ENCODE data around the gene NME9. TPM values are rescaled to one million over a fixed set of nuclear protein-coding genes. Genes with fewer than 3 reads are reported as not detected.

NME9 gene
- polyA plus RNA-seq, 2 of the 4 experiments (the other 2 are of a cell fraction): 0.05 TPM; not detected in 1

DNA sequence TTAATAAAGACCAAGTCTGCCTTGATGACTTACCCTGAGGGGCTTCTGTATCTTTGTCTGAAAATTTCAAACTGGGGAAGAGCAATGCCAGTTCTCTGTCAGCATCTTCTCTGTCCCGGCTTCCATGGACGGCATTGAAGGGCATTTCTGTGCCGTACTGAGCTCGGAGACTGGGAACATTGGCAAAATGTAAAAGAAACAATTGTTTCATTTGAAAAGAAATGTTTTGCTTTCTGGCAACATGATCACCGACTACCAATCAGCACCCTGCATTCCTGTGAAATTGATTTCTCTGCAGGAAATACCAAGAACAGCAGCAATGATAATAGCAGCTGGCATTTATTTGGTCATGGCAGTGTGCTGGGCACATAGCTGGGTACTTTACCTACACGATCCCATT lies 26.2 kb downstream of the NME9 start:
- WGBS (ENCODE audit: missing lambda C conversion rate): 90% methylated on average over 6 of the region's 6 CpGs
- POLR2A ChIA-PET: no interaction called here
- Histone ChIP-seq H3K4me1 (no peaks in the 10 kb centered on the region), H3K4me3 (no peak overlapping the region), H3K27ac (no peak overlapping the region), H3K9me3 (no peaks in the 10 kb centered on the region; the same call in 2 of the 3 replicates), H3K4me2 (no peak overlapping the region)
- DNase-seq (ENCODE audit: low read depth in 1 of 2, low spot score in 1 of 2): no peak
- CTCF ChIA-PET: no interaction called here
- FAIRE-seq: no peak
- no peak for ATAC-seq
- TF ChIP-seq HEYL (CRISPR knock-in tag; IDR thresholded peaks at IDR 0.05) (no peak), FOSL2 (IDR thresholded peaks at IDR 0.05) (no peak), FOSL2 (CRISPR knock-in tag; IDR thresholded peaks at IDR 0.05) (no peak), MYC (IDR thresholded peaks at IDR 0.05; ENCODE audit: borderline replicate concordance, low read length) (no peak), RFX5 (IDR thresholded peaks at IDR 0.05) (no peak), CBX2 (IDR thresholded peaks at IDR 0.05; ENCODE audit: borderline replicate concordance, low read depth) (no peak), HOXB13 (CRISPR knock-in tag; IDR thresholded peaks at IDR 0.05; ENCODE audit: low read depth) (no peak), FOXS1 (CRISPR knock-in tag; IDR thresholded peaks at IDR 0.05) (no peak), KDM5A (IDR thresholded peaks at IDR 0.05) (no peak), ZC3H11A (IDR thresholded peaks at IDR 0.05) (no peak), POLR2A (IDR thresholded peaks at IDR 0.05; ENCODE audit: low read length) (no peak), KDM1A (IDR thresholded peaks at IDR 0.05; ENCODE audit: low read depth) (no peak)
- TF ChIP-seq, protein P1, sequence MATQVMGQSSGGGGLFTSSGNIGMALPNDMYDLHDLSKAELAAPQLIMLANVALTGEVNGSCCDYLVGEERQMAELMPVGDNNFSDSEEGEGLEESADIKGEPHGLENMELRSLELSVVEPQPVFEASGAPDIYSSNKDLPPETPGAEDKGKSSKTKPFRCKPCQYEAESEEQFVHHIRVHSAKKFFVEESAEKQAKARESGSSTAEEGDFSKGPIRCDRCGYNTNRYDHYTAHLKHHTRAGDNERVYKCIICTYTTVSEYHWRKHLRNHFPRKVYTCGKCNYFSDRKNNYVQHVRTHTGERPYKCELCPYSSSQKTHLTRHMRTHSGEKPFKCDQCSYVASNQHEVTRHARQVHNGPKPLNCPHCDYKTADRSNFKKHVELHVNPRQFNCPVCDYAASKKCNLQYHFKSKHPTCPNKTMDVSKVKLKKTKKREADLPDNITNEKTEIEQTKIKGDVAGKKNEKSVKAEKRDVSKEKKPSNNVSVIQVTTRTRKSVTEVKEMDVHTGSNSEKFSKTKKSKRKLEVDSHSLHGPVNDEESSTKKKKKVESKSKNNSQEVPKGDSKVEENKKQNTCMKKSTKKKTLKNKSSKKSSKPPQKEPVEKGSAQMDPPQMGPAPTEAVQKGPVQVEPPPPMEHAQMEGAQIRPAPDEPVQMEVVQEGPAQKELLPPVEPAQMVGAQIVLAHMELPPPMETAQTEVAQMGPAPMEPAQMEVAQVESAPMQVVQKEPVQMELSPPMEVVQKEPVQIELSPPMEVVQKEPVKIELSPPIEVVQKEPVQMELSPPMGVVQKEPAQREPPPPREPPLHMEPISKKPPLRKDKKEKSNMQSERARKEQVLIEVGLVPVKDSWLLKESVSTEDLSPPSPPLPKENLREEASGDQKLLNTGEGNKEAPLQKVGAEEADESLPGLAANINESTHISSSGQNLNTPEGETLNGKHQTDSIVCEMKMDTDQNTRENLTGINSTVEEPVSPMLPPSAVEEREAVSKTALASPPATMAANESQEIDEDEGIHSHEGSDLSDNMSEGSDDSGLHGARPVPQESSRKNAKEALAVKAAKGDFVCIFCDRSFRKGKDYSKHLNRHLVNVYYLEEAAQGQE (IDR thresholded peaks at IDR 0.05): no peak
- TF ChIP-seq, protein P2, sequence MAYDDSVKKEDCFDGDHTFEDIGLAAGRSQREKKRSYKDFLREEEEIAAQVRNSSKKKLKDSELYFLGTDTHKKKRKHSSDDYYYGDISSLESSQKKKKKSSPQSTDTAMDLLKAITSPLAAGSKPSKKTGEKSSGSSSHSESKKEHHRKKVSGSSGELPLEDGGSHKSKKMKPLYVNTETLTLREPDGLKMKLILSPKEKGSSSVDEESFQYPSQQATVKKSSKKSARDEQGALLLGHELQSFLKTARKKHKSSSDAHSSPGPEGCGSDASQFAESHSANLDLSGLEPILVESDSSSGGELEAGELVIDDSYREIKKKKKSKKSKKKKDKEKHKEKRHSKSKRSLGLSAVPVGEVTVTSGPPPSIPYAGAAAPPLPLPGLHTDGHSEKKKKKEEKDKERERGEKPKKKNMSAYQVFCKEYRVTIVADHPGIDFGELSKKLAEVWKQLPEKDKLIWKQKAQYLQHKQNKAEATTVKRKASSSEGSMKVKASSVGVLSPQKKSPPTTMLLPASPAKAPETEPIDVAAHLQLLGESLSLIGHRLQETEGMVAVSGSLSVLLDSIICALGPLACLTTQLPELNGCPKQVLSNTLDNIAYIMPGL (CRISPR knock-in tag; IDR thresholded peaks at IDR 0.05; ENCODE audit: borderline replicate concordance): no peak
- TF ChIP-seq, protein P3, sequence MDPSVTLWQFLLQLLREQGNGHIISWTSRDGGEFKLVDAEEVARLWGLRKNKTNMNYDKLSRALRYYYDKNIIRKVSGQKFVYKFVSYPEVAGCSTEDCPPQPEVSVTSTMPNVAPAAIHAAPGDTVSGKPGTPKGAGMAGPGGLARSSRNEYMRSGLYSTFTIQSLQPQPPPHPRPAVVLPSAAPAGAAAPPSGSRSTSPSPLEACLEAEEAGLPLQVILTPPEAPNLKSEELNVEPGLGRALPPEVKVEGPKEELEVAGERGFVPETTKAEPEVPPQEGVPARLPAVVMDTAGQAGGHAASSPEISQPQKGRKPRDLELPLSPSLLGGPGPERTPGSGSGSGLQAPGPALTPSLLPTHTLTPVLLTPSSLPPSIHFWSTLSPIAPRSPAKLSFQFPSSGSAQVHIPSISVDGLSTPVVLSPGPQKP (IDR thresholded peaks at IDR 0.05; ENCODE audit: low read depth, low read length): no peak
- TF ChIP-seq, protein P4, sequence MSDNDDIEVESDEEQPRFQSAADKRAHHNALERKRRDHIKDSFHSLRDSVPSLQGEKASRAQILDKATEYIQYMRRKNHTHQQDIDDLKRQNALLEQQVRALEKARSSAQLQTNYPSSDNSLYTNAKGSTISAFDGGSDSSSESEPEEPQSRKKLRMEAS (IDR thresholded peaks at IDR 0.05): no peak
- TF ChIP-seq, protein P5, sequence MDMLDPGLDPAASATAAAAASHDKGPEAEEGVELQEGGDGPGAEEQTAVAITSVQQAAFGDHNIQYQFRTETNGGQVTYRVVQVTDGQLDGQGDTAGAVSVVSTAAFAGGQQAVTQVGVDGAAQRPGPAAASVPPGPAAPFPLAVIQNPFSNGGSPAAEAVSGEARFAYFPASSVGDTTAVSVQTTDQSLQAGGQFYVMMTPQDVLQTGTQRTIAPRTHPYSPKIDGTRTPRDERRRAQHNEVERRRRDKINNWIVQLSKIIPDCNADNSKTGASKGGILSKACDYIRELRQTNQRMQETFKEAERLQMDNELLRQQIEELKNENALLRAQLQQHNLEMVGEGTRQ (IDR thresholded peaks at IDR 0.05): no peak
- TF ChIP-seq, protein P6, sequence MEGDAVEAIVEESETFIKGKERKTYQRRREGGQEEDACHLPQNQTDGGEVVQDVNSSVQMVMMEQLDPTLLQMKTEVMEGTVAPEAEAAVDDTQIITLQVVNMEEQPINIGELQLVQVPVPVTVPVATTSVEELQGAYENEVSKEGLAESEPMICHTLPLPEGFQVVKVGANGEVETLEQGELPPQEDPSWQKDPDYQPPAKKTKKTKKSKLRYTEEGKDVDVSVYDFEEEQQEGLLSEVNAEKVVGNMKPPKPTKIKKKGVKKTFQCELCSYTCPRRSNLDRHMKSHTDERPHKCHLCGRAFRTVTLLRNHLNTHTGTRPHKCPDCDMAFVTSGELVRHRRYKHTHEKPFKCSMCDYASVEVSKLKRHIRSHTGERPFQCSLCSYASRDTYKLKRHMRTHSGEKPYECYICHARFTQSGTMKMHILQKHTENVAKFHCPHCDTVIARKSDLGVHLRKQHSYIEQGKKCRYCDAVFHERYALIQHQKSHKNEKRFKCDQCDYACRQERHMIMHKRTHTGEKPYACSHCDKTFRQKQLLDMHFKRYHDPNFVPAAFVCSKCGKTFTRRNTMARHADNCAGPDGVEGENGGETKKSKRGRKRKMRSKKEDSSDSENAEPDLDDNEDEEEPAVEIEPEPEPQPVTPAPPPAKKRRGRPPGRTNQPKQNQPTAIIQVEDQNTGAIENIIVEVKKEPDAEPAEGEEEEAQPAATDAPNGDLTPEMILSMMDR (IDR thresholded peaks at IDR 0.05): no peak

DNA sequence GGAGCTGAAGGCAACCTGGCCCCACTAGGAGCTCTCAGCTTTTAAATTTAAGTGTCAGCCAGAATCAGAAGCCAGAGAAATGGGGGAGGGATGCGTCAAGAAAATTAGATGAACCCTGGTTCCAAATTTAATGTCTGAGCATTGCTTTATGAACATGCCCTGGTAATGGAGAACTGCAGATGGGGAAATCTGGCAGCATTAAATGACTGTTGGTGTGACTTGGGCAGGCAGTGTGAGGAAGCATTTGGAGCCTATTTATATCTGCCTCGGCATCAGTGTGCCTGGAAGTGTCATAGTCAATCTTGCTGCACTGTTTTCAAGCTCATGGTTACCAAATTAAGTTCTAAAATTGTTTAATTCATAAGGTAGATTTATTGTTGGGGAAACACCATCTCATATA lies 29.0 kb downstream of the NME9 start:
- POLR2A ChIA-PET: no interaction called here
- DNase-seq (ENCODE audit: low read depth in 1 of 2, low spot score in 1 of 2) (no peak), FAIRE-seq (no peak), ATAC-seq (no peak)
- Histone ChIP-seq H3K27ac (no peak overlapping the region), H3K9me3 (no peaks in the 10 kb centered on the region), H3K4me2 (no peak overlapping the region), H3K4me1 (no peaks in the 10 kb centered on the region), H3K4me3 (no peak overlapping the region)
- 89% methylated on average over 2 of the region's 2 CpGs for WGBS (ENCODE audit: missing lambda C conversion rate)
- CTCF ChIA-PET: no interaction called here
- TF ChIP-seq JUNB (IDR thresholded peaks at IDR 0.05) (no peak), RCOR1 (IDR thresholded peaks at IDR 0.05; ENCODE audit: low read depth, low read length) (no peak), NFE2L2 (conservative IDR thresholded peaks at IDR 0.05; ENCODE audit: low read length) (no peak), RARB (CRISPR knock-in tag; IDR thresholded peaks at IDR 0.05) (no peak), CBX2 (IDR thresholded peaks at IDR 0.05; ENCODE audit: borderline replicate concordance, low read depth) (no peak), EHMT2 (IDR thresholded peaks at IDR 0.05; ENCODE audit: low read depth) (no peak), MAZ (IDR thresholded peaks at IDR 0.05; ENCODE audit: borderline replicate concordance, low read depth, low read length) (no peak), HDAC2 (IDR thresholded peaks at IDR 0.05) (no peak), ZC3H11A (IDR thresholded peaks at IDR 0.05) (no peak), FOSL2 (IDR thresholded peaks at IDR 0.05) (no peak), FOSL2 (CRISPR knock-in tag; IDR thresholded peaks at IDR 0.05) (no peak), KDM1A (IDR thresholded peaks at IDR 0.05; ENCODE audit: low read depth) (no peak)
- TF ChIP-seq, protein P7, sequence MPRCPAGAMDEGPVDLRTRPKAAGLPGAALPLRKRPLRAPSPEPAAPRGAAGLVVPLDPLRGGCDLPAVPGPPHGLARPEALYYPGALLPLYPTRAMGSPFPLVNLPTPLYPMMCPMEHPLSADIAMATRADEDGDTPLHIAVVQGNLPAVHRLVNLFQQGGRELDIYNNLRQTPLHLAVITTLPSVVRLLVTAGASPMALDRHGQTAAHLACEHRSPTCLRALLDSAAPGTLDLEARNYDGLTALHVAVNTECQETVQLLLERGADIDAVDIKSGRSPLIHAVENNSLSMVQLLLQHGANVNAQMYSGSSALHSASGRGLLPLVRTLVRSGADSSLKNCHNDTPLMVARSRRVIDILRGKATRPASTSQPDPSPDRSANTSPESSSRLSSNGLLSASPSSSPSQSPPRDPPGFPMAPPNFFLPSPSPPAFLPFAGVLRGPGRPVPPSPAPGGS (IDR thresholded peaks at IDR 0.05): no peak
- TF ChIP-seq, protein P8, sequence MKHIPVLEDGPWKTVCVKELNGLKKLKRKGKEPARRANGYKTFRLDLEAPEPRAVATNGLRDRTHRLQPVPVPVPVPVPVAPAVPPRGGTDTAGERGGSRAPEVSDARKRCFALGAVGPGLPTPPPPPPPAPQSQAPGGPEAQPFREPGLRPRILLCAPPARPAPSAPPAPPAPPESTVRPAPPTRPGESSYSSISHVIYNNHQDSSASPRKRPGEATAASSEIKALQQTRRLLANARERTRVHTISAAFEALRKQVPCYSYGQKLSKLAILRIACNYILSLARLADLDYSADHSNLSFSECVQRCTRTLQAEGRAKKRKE (CRISPR knock-in tag; IDR thresholded peaks at IDR 0.05; ENCODE audit: low read depth): no peak

Data from A549 (cell line).